Measurements from ENCODE around the gene PLIN5. TPM values are rescaled to one million over a fixed set of nuclear protein-coding genes. Genes with fewer than 3 reads are reported as not detected.

Gene PLIN5
- polyA plus RNA-seq, 1 donor (not counting 4 experiments of a cell fraction or from before 2014, with no cell fraction given), result not detected

- no peak for FAIRE-seq
- dilution Hi-C loops (cut with MboI; ENCODE audit: extremely low pct_ligation_motif_present, low sequenced_read_pairs), result no loop called here
These were observed 23.5 kb downstream of the PLIN5 start for GRCh38 chr19:4511300-4512054.

GRCh38 chr19:4510435-4511255 is 24.4 kb downstream of the PLIN5 start:
- TF ChIP-seq EZH2 (IDR thresholded peaks at IDR 0.05; ENCODE audit: low read length), result no peak
- TF ChIP-seq CTCF (optimal IDR thresholded peaks at IDR 0.05 in 1 of 3, IDR thresholded peaks at IDR 0.05 in 1 of 3, conservative IDR thresholded peaks at IDR 0.05 in 1 of 3; ENCODE audit: extremely low read depth in 1 of 3, insufficient read depth in 2 of 3, low read length in 3 of 3), result no peak
- peaks cover 2% of the 10 kb centered on the region for H3K9me1 ChIP-seq (ENCODE audit: control insufficient read depth, extremely low read depth, insufficient read depth, low read length)
- H4K20me1 ChIP-seq (ENCODE audit: control insufficient read depth, extremely low read depth, insufficient read depth, low read length), result no peaks in the 10 kb centered on the region
- no peaks in the 10 kb centered on the region for H3K9me3 ChIP-seq (ENCODE audit: control insufficient read depth, low read depth, low read length)
- no peak overlapping the region for H2AFZ ChIP-seq (ENCODE audit: control insufficient read depth, low read length)
- DNase-seq (ENCODE audit: low read depth, low spot score) (no peak), FAIRE-seq (no peak)
- H3K9ac ChIP-seq (ENCODE audit: control insufficient read depth, extremely low read depth, insufficient read depth, low read length), result no peak overlapping the region
- no peaks in the 10 kb centered on the region for H3K79me2 ChIP-seq (ENCODE audit: control insufficient read depth, insufficient read depth, low read length)
- H3K27ac ChIP-seq (ENCODE audit: control insufficient read depth, insufficient read depth, low read length), result no peak overlapping the region
- H3K4me3 ChIP-seq (ENCODE audit: control insufficient read depth in 2 of 3, extremely low read depth in 1 of 3, insufficient read depth in 2 of 3, low read depth in 1 of 3, low read length in 3 of 3), result no peak overlapping the region
- peaks cover 8% of the 10 kb centered on the region for H3K4me1 ChIP-seq (ENCODE audit: control insufficient read depth, extremely low read depth, insufficient read depth, low read length)
- no peak overlapping the region for H3K4me2 ChIP-seq (ENCODE audit: control insufficient read depth, extremely low read depth, insufficient read depth, low read depth, low read length)
- dilution Hi-C loops (cut with MboI; ENCODE audit: extremely low pct_ligation_motif_present, low sequenced_read_pairs), result no loop called here
- H3K36me3 ChIP-seq (ENCODE audit: control insufficient read depth in 2 of 2, extremely low read depth in 1 of 2, insufficient read depth in 2 of 2, low read length in 2 of 2), result peaks cover 0 to 2% of the 10 kb centered on the region in 2 experiments
- no peaks in the 10 kb centered on the region for H3K27me3 ChIP-seq (ENCODE audit: control insufficient read depth, extremely low read depth, insufficient read depth, low read length)

More at GRCh38 chr19:4511300-4512054, 23.5 kb downstream of the PLIN5 start:
- H3K9me3 ChIP-seq (ENCODE audit: control insufficient read depth, low read depth, low read length), result no peaks in the 10 kb centered on the region
- H3K27me3 ChIP-seq (ENCODE audit: control insufficient read depth, extremely low read depth, insufficient read depth, low read length), result no peaks in the 10 kb centered on the region
- H2AFZ ChIP-seq (ENCODE audit: control insufficient read depth, low read length), result no peak overlapping the region
- H3K9me1 ChIP-seq (ENCODE audit: control insufficient read depth, extremely low read depth, insufficient read depth, low read length), result no peaks in the 10 kb centered on the region
- peaks cover 5% of the 10 kb centered on the region for H3K4me1 ChIP-seq (ENCODE audit: control insufficient read depth, extremely low read depth, insufficient read depth, low read length)
- H4K20me1 ChIP-seq (ENCODE audit: control insufficient read depth, extremely low read depth, insufficient read depth, low read length), result no peaks in the 10 kb centered on the region
- DNase-seq (ENCODE audit: low read depth, low spot score), result no peak
- no peak overlapping the region for H3K4me2 ChIP-seq (ENCODE audit: control insufficient read depth, extremely low read depth, insufficient read depth, low read depth, low read length)
- H3K36me3 ChIP-seq (ENCODE audit: control insufficient read depth in 2 of 2, extremely low read depth in 1 of 2, insufficient read depth in 2 of 2, low read length in 2 of 2), result peaks cover 0 to 2% of the 10 kb centered on the region in 2 experiments
- H3K79me2 ChIP-seq (ENCODE audit: control insufficient read depth, insufficient read depth, low read length), result no peaks in the 10 kb centered on the region
- H3K9ac ChIP-seq (ENCODE audit: control insufficient read depth, extremely low read depth, insufficient read depth, low read length), result no peak overlapping the region
- no peak for TF ChIP-seq CTCF (optimal IDR thresholded peaks at IDR 0.05 in 1 of 3, IDR thresholded peaks at IDR 0.05 in 1 of 3, conservative IDR thresholded peaks at IDR 0.05 in 1 of 3; ENCODE audit: extremely low read depth in 1 of 3, insufficient read depth in 2 of 3, low read length in 3 of 3)
- no peak for TF ChIP-seq EZH2 (IDR thresholded peaks at IDR 0.05; ENCODE audit: low read length)
- no peak overlapping the region for H3K4me3 ChIP-seq (ENCODE audit: control insufficient read depth in 2 of 3, extremely low read depth in 1 of 3, insufficient read depth in 2 of 3, low read depth in 1 of 3, low read length in 3 of 3)
- no peak overlapping the region for H3K27ac ChIP-seq (ENCODE audit: control insufficient read depth, insufficient read depth, low read length)

All from keratinocyte (primary cell).